KOPT-K1 (cell line): Measurements from ENCODE around the gene CLDN25.
"Not testable (repeated sequence)": the region's sequence is repeated elsewhere in the genome, so short reads cannot be mapped to it uniquely, and the experiment has no call there.

Experiments
- H3K27ac ChIP-seq: fragments of 200-600 bp; sonication (generic); 2 replicates; pipeline ENCODE4 v1.5.1; 2016; ENCODE audit warnings: antibody characterized with exemption, mild to moderate bottlenecking, low read depth, low read length; ENCODE audit not compliant: poor library complexity, severe bottlenecking
- H3K36me3 ChIP-seq: fragments of 200-600 bp; sonication (generic); 2 replicates; pipeline ENCODE4 v1.5.1; 2017; ENCODE audit warnings: antibody characterized with exemption, mild to moderate bottlenecking, low read length, moderate library complexity; ENCODE audit not compliant: insufficient read depth
- H3K9me3 ChIP-seq: fragments of 200-600 bp; sonication (generic); 2 replicates; pipeline ENCODE4 v1.5.1; 2017; ENCODE audit warnings: antibody characterized with exemption, low read length, mild to moderate bottlenecking; ENCODE audit not compliant: insufficient read depth, poor library complexity, severe bottlenecking

CLDN25 gene

GRCh38 chr11:113789016-113789415 is 9.4 kb downstream of the CLDN25 start:
- not testable (repeated sequence) for H3K36me3 ChIP-seq, H3K9me3 ChIP-seq, H3K27ac ChIP-seq

- Histone ChIP-seq H3K36me3 (no peaks in the 10 kb centered on the region), H3K9me3 (no peaks in the 10 kb centered on the region), H3K27ac (no peak overlapping the region)
Measured at GRCh38 chr11:113789675-113790320, 10.2 kb downstream of the CLDN25 start.

- Histone ChIP-seq H3K36me3 (peaks cover 13% of the 10 kb centered on the region), H3K9me3 (no peaks in the 10 kb centered on the region), H3K27ac (no peak overlapping the region)
Measured at GRCh38 chr11:113796663-113797259, 17.2 kb downstream of the CLDN25 start.

GRCh38 chr11:113802621-113803020 is 23.0 kb downstream of the CLDN25 start:
- Histone ChIP-seq H3K36me3 (peaks cover 48% of the 10 kb centered on the region), H3K27ac (no peak overlapping the region), H3K9me3 (no peaks in the 10 kb centered on the region)

- H3K9me3 ChIP-seq: no peaks in the 10 kb centered on the region
- peaks cover 60% of the 10 kb centered on the region for H3K36me3 ChIP-seq
- no peak overlapping the region for H3K27ac ChIP-seq
Measured at GRCh38 chr11:113805640-113806039, 26.0 kb downstream of the CLDN25 start.

- H3K27ac ChIP-seq: no peak overlapping the region
- peaks cover 53% of the 10 kb centered on the region for H3K36me3 ChIP-seq
- H3K9me3 ChIP-seq: no peaks in the 10 kb centered on the region
Measured at GRCh38 chr11:113806406-113806805, 26.8 kb downstream of the CLDN25 start.

- Histone ChIP-seq H3K36me3 (peaks cover 43% of the 10 kb centered on the region), H3K27ac (no peak overlapping the region), H3K9me3 (no peaks in the 10 kb centered on the region)
Measured at GRCh38 chr11:113808931-113809330, 29.3 kb downstream of the CLDN25 start.

GRCh38 chr11:113814181-113814580 is 34.6 kb downstream of the CLDN25 start:
- Histone ChIP-seq H3K36me3 (peaks cover 21% of the 10 kb centered on the region), H3K9me3 (no peaks in the 10 kb centered on the region), H3K27ac (no peak overlapping the region)

GRCh38 chr11:113817162-113817561 is 37.6 kb downstream of the CLDN25 start:
- peaks cover 41% of the 10 kb centered on the region for H3K36me3 ChIP-seq
- H3K27ac ChIP-seq: no peak overlapping the region
- no peaks in the 10 kb centered on the region for H3K9me3 ChIP-seq

GRCh38 chr11:113817626-113818025 is 38.0 kb downstream of the CLDN25 start:
- H3K9me3 ChIP-seq: no peaks in the 10 kb centered on the region
- no peak overlapping the region for H3K27ac ChIP-seq
- peaks cover 41% of the 10 kb centered on the region for H3K36me3 ChIP-seq

GRCh38 chr11:113818426-113818825 is 38.8 kb downstream of the CLDN25 start:
- Histone ChIP-seq H3K36me3 (peaks cover 38% of the 10 kb centered on the region), H3K27ac (no peak overlapping the region), H3K9me3 (no peaks in the 10 kb centered on the region)

- Histone ChIP-seq H3K9me3 (no peaks in the 10 kb centered on the region), H3K36me3 (peaks cover 20% of the 10 kb centered on the region; the same call in 1 of the 2 replicates), H3K27ac (no peak overlapping the region)
Measured at GRCh38 chr11:113827477-113827876, 47.9 kb downstream of the CLDN25 start.

- H3K36me3 ChIP-seq: peaks cover 18% of the 10 kb centered on the region; the same call in 1 of the 2 replicates
- H3K27ac ChIP-seq: no peak overlapping the region
- no peaks in the 10 kb centered on the region for H3K9me3 ChIP-seq
Measured at GRCh38 chr11:113828191-113828590, 48.6 kb downstream of the CLDN25 start.

- H3K9me3 ChIP-seq: no peaks in the 10 kb centered on the region
- no peak overlapping the region for H3K27ac ChIP-seq
- peaks cover 19% of the 10 kb centered on the region; the same call in 1 of the 2 replicates for H3K36me3 ChIP-seq
Measured at GRCh38 chr11:113829751-113830150, 50.2 kb downstream of the CLDN25 start.
